Suprapubic skin (tissue), 4 donors: ENCODE measurements around the gene AIRE. TPM values are rescaled to one million over a fixed set of nuclear protein-coding genes. Genes with fewer than 3 reads are reported as not detected.

Experiments used
- DNase-seq, 2 donors: peaks; one replicate each; pipeline ENCODE4 v3.0.0-alpha.2; 2019; ENCODE audit warnings: low spot score in 2 of 2
- H3K27ac ChIP-seq: fragments of 200-600 bp; sonication (generic); one replicate; pipeline ENCODE4 v1.5.1; 2019
- H3K27me3 ChIP-seq: fragments of 200-600 bp; sonication (generic); one replicate; pipeline ENCODE4 v1.5.1; 2019
- H3K36me3 ChIP-seq: fragments of 200-600 bp; sonication (generic); one replicate; pipeline ENCODE4 v1.5.1; 2019
- H3K4me1 ChIP-seq: fragments of 200-600 bp; sonication (generic); one replicate; pipeline ENCODE4 v1.5.1; 2019
- H3K4me3 ChIP-seq: fragments of 200-600 bp; sonication (generic); one replicate; pipeline ENCODE4 v1.5.1; 2019; ENCODE audit warnings: mild to moderate bottlenecking
- H3K9me3 ChIP-seq: fragments of 200-600 bp; sonication (generic); one replicate; pipeline ENCODE4 v1.5.1; 2019
- EP300 ChIP-seq: sonication (generic); formaldehyde crosslinking; IDR thresholded peaks from one replicate; pipeline ENCODE4 v1.6.1; 2017; ENCODE audit warnings: antibody characterized with exemption
- POLR2A ChIP-seq, 2 donors: fragments of 450-650 bp; IDR thresholded peaks; one replicate each; pipeline ENCODE4 v1.6.1; 2017; ENCODE audit warnings: antibody characterized with exemption in 2 of 2, mild to moderate bottlenecking in 2 of 2, moderate library complexity in 2 of 2
- POLR2AphosphoS5 ChIP-seq, 3 donors: sonication (generic); formaldehyde crosslinking; IDR thresholded peaks; one replicate each; pipeline ENCODE4 v1.6.1; 2017; ENCODE audit warnings: antibody characterized with exemption in 3 of 3
- WGBS: methylation state at CpG from one replicate; pipeline ENCODE4 v1.1.5; 2018; 5-methylcytosine and 5-hydroxymethylcytosine counted together
- total RNA-seq, 4 donors: library from RNA; depleted of rRNA; stranded (reverse); fragments of >200 nt; gene quantifications; one replicate each; pipeline ENCODE4 v1.1.0, GENCODE V29; 2016
- TF ChIP-seq, protein P1 (sequence below), 2 donors: fragments of 200-600 bp in 1 of 2; fragments of 450-650 bp in 1 of 2; sonication (generic) in 1 of 2; IDR thresholded peaks; one replicate each; pipeline ENCODE4 v1.5.1; 2016 to 2019; ENCODE audit warnings: antibody characterized with exemption in 2 of 2, mild to moderate bottlenecking in 1 of 2, moderate library complexity in 1 of 2

The AIRE gene
- total RNA-seq, 4 donors from 2014 or later = not detected

DNA sequence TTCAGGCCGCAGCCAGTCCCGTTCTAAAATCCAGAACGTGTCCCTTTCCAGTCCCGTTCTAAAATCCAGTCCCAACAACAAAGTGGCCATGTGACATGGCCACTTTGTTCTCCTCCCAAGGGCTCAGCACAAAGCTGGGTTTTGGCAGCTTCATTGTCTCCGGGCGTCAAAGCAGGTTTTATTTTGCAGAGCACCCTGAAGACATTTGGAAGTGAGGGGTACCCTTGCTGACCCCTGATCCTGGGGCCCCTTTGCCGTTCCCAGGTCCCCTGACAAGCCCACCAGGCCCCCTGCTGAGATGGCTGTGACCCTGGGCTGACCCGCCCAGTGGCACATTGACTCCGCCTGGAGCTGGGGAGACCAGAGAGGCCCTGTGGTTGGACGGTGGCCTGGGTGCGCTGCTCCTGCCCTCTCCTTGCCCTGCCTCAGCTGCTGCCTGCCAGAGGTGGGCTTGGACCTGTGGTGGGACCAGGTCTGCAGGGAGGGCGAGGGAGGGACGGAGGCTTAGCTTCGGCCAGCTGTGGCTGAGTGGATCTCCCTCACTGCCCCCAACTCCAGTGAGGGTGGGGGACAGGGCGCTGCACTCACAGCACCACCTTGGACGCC is 18.4 kb downstream of the AIRE start:
- H3K4me3 ChIP-seq = no peak overlapping the region
- no peak for DNase-seq
- H3K9me3 ChIP-seq = no peaks in the 10 kb centered on the region
- H3K27ac ChIP-seq = peak overlapping the region; percentile 23
- peaks cover 21% of the 10 kb centered on the region for H3K36me3 ChIP-seq
- TF ChIP-seq, protein P1, sequence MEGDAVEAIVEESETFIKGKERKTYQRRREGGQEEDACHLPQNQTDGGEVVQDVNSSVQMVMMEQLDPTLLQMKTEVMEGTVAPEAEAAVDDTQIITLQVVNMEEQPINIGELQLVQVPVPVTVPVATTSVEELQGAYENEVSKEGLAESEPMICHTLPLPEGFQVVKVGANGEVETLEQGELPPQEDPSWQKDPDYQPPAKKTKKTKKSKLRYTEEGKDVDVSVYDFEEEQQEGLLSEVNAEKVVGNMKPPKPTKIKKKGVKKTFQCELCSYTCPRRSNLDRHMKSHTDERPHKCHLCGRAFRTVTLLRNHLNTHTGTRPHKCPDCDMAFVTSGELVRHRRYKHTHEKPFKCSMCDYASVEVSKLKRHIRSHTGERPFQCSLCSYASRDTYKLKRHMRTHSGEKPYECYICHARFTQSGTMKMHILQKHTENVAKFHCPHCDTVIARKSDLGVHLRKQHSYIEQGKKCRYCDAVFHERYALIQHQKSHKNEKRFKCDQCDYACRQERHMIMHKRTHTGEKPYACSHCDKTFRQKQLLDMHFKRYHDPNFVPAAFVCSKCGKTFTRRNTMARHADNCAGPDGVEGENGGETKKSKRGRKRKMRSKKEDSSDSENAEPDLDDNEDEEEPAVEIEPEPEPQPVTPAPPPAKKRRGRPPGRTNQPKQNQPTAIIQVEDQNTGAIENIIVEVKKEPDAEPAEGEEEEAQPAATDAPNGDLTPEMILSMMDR (IDR thresholded peaks at IDR 0.05) = no peak
- TF ChIP-seq POLR2AphosphoS5 (IDR thresholded peaks at IDR 0.05) (no peak), EP300 (no peak), POLR2A (IDR thresholded peaks at IDR 0.05) (no peak)
- 47% methylated on average over 6 of the region's 16 CpGs for WGBS
- peaks cover 66% of the 10 kb centered on the region for H3K4me1 ChIP-seq
- no peaks in the 10 kb centered on the region for H3K27me3 ChIP-seq

DNA sequence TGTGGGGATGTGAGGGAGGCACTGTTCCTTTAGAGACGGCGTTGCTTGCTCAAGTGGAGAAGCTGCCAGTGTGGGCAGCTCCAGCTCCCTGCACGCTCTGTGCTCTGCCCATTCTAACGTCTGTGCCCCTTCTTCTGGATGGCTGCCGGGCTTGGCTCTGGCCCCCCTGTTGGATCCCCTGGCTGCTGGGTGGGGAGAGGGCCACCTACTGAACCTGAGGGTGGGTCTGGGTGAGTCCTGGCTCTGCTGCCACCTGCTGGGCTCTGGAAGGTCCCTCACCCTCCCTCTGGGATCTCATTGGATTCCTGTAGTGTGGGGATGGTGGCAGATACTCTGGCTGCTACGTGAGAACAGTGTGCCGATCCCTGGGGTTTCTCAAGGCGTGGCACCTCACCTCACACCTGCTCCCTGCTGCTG is 19.2 kb downstream of the AIRE start:
- Histone ChIP-seq H3K9me3 (no peaks in the 10 kb centered on the region), H3K27ac (no peak overlapping the region), H3K4me1 (peaks cover 59% of the 10 kb centered on the region), H3K4me3 (no peak overlapping the region), H3K36me3 (peaks cover 26% of the 10 kb centered on the region), H3K27me3 (no peaks in the 10 kb centered on the region)
- 0% methylated on average over 1 of the region's 8 CpGs for WGBS
- no peak for DNase-seq
- TF ChIP-seq POLR2A (IDR thresholded peaks at IDR 0.05) (no peak), EP300 (no peak), POLR2AphosphoS5 (IDR thresholded peaks at IDR 0.05) (no peak)
- TF ChIP-seq, protein P1 (IDR thresholded peaks at IDR 0.05) = peak in 1 of 2 donors; percentile 72

DNA sequence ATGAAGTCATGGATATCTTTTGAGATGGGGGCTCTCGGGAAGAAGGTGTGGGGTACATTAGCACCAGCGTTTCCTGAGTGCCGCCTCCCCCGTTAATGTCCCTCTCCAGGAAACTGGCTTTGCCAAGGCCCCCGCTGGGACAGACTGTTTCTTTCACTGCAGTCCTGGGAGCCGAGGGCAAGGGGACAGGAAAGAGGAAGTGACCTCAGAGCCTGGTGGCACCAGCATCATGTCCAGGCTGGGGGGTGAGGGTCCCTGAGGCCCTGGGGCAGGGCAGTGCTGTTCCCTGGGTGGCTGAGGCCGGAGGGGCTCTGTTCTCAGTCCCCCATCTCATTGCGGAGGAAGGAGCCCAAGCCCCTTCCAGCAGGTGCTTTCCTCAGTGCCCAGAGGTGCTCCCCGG is 20.0 kb downstream of the AIRE start:
- TF ChIP-seq POLR2AphosphoS5 (IDR thresholded peaks at IDR 0.05) (no peak), POLR2A (IDR thresholded peaks at IDR 0.05) (no peak), EP300 (no peak)
- TF ChIP-seq, protein P1 (IDR thresholded peaks at IDR 0.05) = no peak

DNA sequence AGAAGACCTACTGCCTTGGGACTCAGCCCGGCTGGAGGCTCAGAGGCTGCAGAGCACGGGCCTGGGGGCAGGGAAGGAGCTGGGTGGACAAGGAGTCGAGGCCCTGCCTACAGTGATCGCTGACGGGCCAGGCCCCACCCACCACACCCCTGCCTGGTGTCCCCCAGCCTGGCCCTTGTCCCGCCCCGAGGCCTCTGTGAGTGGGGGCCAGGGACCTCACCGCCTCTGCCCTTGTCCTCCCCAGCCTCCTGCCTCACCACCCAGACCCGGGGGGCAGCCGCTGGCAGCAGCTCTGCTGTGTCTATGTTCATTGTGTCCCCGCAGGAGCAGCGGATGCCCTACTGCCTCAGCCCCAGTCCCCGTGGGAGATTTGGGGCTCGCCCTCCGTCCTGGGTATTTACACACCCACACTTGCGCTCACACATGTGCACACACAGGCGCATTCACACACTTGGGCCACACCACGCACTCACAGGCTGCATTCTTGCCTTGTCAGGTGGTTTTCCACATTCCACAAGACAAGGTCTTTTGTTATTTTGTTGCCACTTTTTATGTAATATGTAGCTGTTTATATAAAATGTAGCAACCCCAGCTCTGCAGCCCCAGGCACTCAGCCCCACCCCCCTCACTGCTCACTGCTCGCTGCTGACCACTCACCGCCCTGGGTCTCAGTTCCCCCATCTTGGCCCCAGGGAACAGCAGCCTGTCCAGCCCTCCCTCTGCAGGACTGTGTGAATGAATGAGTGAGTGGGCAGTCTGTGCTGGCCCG is 21.4 kb downstream of the AIRE start:
- Histone ChIP-seq H3K4me3 (no peak overlapping the region), H3K36me3 (peaks cover 48% of the 10 kb centered on the region), H3K27ac (no peak overlapping the region), H3K9me3 (no peaks in the 10 kb centered on the region), H3K4me1 (peaks cover 42% of the 10 kb centered on the region), H3K27me3 (no peaks in the 10 kb centered on the region)
- WGBS = 82% methylated on average over 17 of the region's 21 CpGs
- no peak for DNase-seq
- TF ChIP-seq POLR2AphosphoS5 (IDR thresholded peaks at IDR 0.05) = no peak
- no peak for TF ChIP-seq EP300
- TF ChIP-seq, protein P1 (IDR thresholded peaks at IDR 0.05) = no peak
- no peak for TF ChIP-seq POLR2A (IDR thresholded peaks at IDR 0.05)

More for the DNA sequence above, 20.0 kb downstream of the AIRE start:
- H3K27me3 ChIP-seq = no peaks in the 10 kb centered on the region
- no peak overlapping the region for H3K27ac ChIP-seq
- DNase-seq = no peak
- H3K4me3 ChIP-seq = no peak overlapping the region
- no peaks in the 10 kb centered on the region for H3K9me3 ChIP-seq
- peaks cover 56% of the 10 kb centered on the region for H3K4me1 ChIP-seq
- WGBS = 72% methylated on average over 2 of the region's 9 CpGs
- peaks cover 34% of the 10 kb centered on the region for H3K36me3 ChIP-seq
